ENCODE results near the gene STEEP1. TPM values are rescaled to one million over a fixed set of nuclear protein-coding genes. Genes with fewer than 3 reads are reported as not detected.

The STEEP1 gene
- total and polyA plus RNA-seq, 2 of the 13 experiments (the other 11 are each of a cell fraction or from before 2014, with no cell fraction given), result 7.7 to 23.1 TPM

DNA sequence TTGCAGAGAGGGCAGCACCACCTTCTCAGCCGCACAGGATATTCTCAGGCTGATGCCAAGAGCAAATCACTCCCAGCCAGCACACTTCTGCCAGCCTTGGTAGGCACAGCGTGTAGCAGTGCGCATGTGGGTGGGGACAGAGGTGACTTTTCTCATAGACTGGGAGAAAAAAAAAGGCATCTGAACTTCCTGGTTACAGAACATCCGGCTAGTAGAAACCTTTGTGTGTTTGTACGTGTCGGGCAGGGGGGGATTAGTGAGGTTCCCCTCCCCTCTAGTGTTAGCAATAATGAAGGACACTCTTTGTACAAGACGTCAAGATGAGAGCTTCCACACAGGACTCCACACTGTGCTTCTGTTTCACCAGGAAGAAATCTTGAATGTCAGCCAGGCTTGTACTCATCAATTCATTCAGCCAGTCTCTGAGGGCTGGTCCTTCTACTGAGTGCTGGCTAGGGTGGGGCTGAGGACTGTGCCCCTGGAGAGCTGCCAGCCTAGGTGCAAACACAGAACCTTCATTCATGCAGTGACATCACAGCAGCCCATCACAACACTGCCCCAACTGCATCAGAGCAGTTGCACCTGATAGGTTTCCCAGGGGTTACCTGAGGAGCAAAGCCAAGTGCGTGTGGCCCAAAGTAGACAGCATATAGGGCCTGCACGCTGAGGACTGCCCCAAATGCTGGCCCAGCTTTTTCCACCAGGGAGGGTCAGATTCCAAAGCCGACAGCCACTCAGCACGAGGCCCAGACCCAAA lies 62.3 kb downstream of the STEEP1 start (continued):
- TF ChIP-seq, protein P1, sequence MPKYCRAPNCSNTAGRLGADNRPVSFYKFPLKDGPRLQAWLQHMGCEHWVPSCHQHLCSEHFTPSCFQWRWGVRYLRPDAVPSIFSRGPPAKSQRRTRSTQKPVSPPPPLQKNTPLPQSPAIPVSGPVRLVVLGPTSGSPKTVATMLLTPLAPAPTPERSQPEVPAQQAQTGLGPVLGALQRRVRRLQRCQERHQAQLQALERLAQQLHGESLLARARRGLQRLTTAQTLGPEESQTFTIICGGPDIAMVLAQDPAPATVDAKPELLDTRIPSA (CRISPR knock-in tag; IDR thresholded peaks at IDR 0.05; ENCODE audit: borderline replicate concordance), result no peak
- TF ChIP-seq TARDBP (CRISPR knock-in tag; IDR thresholded peaks at IDR 0.05), result peak; percentile 40; the same call in 1 of the 2 replicates
- TF ChIP-seq GTF3A (CRISPR knock-in tag; conservative IDR thresholded peaks at IDR 0.05), result no peak
- TF ChIP-seq HDAC2 (CRISPR knock-in tag; IDR thresholded peaks at IDR 0.05), result no peak
- TF ChIP-seq, protein P2, sequence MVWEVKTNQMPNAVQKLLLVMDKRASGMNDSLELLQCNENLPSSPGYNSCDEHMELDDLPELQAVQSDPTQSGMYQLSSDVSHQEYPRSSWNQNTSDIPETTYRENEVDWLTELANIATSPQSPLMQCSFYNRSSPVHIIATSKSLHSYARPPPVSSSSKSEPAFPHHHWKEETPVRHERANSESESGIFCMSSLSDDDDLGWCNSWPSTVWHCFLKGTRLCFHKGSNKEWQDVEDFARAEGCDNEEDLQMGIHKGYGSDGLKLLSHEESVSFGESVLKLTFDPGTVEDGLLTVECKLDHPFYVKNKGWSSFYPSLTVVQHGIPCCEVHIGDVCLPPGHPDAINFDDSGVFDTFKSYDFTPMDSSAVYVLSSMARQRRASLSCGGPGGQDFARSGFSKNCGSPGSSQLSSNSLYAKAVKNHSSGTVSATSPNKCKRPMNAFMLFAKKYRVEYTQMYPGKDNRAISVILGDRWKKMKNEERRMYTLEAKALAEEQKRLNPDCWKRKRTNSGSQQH (CRISPR knock-in tag; IDR thresholded peaks at IDR 0.05; ENCODE audit: low read depth), result no peak
- no peak for TF ChIP-seq RAD21 (CRISPR knock-in tag; IDR thresholded peaks at IDR 0.05)
- TF ChIP-seq ZNF614 (CRISPR knock-in tag; IDR thresholded peaks at IDR 0.05; ENCODE audit: borderline replicate concordance), result peak; percentile 12; the same call in 1 of the 2 replicates

DNA sequence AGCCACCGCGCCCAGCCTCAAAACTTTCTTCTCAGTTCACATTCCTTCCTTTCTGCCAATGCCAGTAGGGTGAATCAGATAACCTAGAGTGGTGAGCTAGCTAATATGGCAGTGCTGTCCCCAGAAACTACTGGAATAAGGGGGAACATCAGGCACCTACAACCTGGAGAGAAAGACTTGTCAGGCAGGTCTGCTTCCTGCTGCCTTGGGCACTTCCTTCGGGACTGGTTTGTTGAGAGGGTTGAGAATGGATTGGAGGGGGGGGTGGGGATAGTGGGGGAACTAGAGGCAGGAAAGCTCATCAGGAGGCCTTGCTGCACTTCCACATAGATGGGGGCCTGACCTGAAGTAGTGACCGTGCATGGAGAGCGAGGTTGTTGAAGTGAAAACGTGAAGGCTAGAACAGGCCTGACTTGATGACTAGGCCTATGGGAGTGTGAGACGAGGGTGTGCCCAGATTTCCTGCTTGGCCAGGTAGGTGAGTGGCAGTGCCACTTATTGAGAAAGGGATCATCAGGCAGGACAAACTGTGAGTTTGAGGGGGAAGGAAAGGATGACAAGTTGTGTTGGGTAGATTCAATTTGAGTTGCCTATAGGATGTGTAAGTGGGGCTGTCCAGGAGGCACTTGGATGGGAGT lies 63.6 kb downstream of the STEEP1 start:
- 92% methylated on average over 5 of the region's 7 CpGs for WGBS (ENCODE audit: low lambda C conversion rate)
- peak overlapping the region; percentile 27 for H2AFZ ChIP-seq (ENCODE audit: low read length)
- no peaks in the 10 kb centered on the region for H3K79me2 ChIP-seq (ENCODE audit: insufficient read depth, low read length)
- no peak for TF ChIP-seq KDM6A (CRISPR knock-in tag; IDR thresholded peaks at IDR 0.05; ENCODE audit: low read depth)
- TF ChIP-seq ZNF446 (CRISPR knock-in tag; IDR thresholded peaks at IDR 0.05), result no peak
- TF ChIP-seq NFATC3 (CRISPR knock-in tag; IDR thresholded peaks at IDR 0.05), result no peak
- TF ChIP-seq, protein P3, sequence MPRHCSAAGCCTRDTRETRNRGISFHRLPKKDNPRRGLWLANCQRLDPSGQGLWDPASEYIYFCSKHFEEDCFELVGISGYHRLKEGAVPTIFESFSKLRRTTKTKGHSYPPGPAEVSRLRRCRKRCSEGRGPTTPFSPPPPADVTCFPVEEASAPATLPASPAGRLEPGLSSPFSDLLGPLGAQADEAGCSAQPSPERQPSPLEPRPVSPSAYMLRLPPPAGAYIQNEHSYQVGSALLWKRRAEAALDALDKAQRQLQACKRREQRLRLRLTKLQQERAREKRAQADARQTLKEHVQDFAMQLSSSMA (CRISPR knock-in tag; IDR thresholded peaks at IDR 0.05), result no peak
- TF ChIP-seq, protein P4, sequence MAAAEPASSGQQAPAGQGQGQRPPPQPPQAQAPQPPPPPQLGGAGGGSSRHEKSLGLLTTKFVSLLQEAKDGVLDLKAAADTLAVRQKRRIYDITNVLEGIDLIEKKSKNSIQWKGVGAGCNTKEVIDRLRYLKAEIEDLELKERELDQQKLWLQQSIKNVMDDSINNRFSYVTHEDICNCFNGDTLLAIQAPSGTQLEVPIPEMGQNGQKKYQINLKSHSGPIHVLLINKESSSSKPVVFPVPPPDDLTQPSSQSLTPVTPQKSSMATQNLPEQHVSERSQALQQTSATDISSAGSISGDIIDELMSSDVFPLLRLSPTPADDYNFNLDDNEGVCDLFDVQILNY (CRISPR knock-in tag; conservative IDR thresholded peaks at IDR 0.05), result no peak
- no peak for TF ChIP-seq ZNF20 (CRISPR knock-in tag; IDR thresholded peaks at IDR 0.05)
- no peak for TF ChIP-seq ZNF329 (CRISPR knock-in tag; IDR thresholded peaks at IDR 0.05; ENCODE audit: low read depth)
- no peak for TF ChIP-seq NCOA2 (CRISPR knock-in tag; IDR thresholded peaks at IDR 0.05)
- TF ChIP-seq, protein P5, sequence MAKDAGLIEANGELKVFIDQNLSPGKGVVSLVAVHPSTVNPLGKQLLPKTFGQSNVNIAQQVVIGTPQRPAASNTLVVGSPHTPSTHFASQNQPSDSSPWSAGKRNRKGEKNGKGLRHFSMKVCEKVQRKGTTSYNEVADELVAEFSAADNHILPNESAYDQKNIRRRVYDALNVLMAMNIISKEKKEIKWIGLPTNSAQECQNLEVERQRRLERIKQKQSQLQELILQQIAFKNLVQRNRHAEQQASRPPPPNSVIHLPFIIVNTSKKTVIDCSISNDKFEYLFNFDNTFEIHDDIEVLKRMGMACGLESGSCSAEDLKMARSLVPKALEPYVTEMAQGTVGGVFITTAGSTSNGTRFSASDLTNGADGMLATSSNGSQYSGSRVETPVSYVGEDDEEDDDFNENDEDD (CRISPR knock-in tag; IDR thresholded peaks at IDR 0.05; ENCODE audit: borderline replicate concordance), result no peak
- H3K4me2 ChIP-seq (ENCODE audit: low read depth, low read length), result no peak overlapping the region
- ATAC-seq (no peak), DNase-seq (ENCODE audit: low spot score) (no peak), FAIRE-seq (no peak)
- in situ Hi-C loops (cut with HindIII; ENCODE audit: extremely low pct_ligation_motif_present, low pct_unique_long_range_greater_than_20kb), result loop anchor here (25.0 kb wide), 1 partner anchor 236 kb away; no protein-coding TSS in a partner anchor
- H3K27ac ChIP-seq (ENCODE audit: extremely low read length, insufficient read depth, low read length), result no peak overlapping the region
- no peak overlapping the region for H3K9ac ChIP-seq (ENCODE audit: insufficient read depth, low read depth, low read length)
- H4K20me1 ChIP-seq (ENCODE audit: insufficient read depth, low read length), result no peaks in the 10 kb centered on the region
- H3K27me3 ChIP-seq (ENCODE audit: control insufficient read depth in 1 of 2, insufficient read depth in 2 of 2, low read length in 2 of 2), result no peaks in the 10 kb centered on the region
- ChIA-PET POLR2A (no interaction called here), CTCF (ENCODE audit: low intra/inter-chr PET ratio, low total read pairs) (no interaction called here)
- no peaks in the 10 kb centered on the region for H3K9me3 ChIP-seq (ENCODE audit: low read length)
- H3K36me3 ChIP-seq (replicated peaks in 1 of 2; ENCODE audit: control insufficient read depth in 1 of 2, insufficient read depth in 2 of 2, low read length in 2 of 2), result no peaks in the 10 kb centered on the region
- intact Hi-C loops (cut with micrococcal nuclease; ENCODE audit: unreplicated experiment), result no loop called here
- BruUV-seq (replicated peaks), result no TSS peak
- H3K4me1 ChIP-seq (ENCODE audit: insufficient read depth, low read length), result peaks cover 65% of the 10 kb centered on the region
- H3K4me3 ChIP-seq (replicated peaks in 1 of 3; ENCODE audit: insufficient read depth in 1 of 3, low read depth in 2 of 3, low read length in 3 of 3), result no peak overlapping the region

All from HepG2 (cell line).